Ovary (tissue), 9 donors: ENCODE results near the gene SOHLH1. TPM values are rescaled to one million over a fixed set of nuclear protein-coding genes. Genes with fewer than 3 reads are reported as not detected.

ENCODE experiments used
- DNase-seq, 5 donors: peaks; one replicate each; pipeline ENCODE4 v3.0.0-alpha.2; 2019 to 2020
- H3K27ac ChIP-seq, 2 donors: fragments of 200-600 bp; one replicate each; pipeline versions ENCODE4 v1.5.1 to v1.8.0; 2019 to 2022
- H3K27me3 ChIP-seq: fragments of 200-600 bp; one replicate; pipeline ENCODE4 v1.8.0; 2022
- H3K36me3 ChIP-seq: fragments of 200-600 bp; sonication (generic); one replicate; pipeline ENCODE4 v1.5.1; 2019
- H3K4me1 ChIP-seq: one replicate; pipeline ENCODE4 v1.8.1; 2013; ENCODE audit warnings: mild to moderate bottlenecking, moderate library complexity; ENCODE audit not compliant: insufficient read depth
- H3K4me3 ChIP-seq: fragments of 200-600 bp; sonication (generic); one replicate; pipeline ENCODE4 v1.5.1; 2017
- H3K9me3 ChIP-seq, 2 donors: fragments of 200-600 bp in 1 of 2; sonication (generic) in 1 of 2; one replicate each; pipeline versions ENCODE4 v1.5.1 to v1.8.1; 2013 to 2019; ENCODE audit warnings: mild to moderate bottlenecking in 1 of 2, moderate library complexity in 1 of 2
- EP300 ChIP-seq: sonication (generic); formaldehyde crosslinking; IDR thresholded peaks from one replicate; pipeline ENCODE4 v1.6.1; 2017; ENCODE audit warnings: antibody characterized with exemption
- POLR2A ChIP-seq: fragments of 450-650 bp; IDR thresholded peaks from one replicate; pipeline ENCODE4 v1.6.1; 2017; ENCODE audit warnings: antibody characterized with exemption, mild to moderate bottlenecking, moderate library complexity
- WGBS, 3 donors: extraction: QIAGEN DNeasy Blood & Tissue Kit in 1 of 3; methylation state at CpG; one replicate each; pipeline versions ENCODE4 v1.1.5 to v1.1.7; 2013 to 2017; 5-methylcytosine and 5-hydroxymethylcytosine counted together
- intact Hi-C, 4 donors: fragments of 100-400 bp; cut with DNase I; formaldehyde crosslinking; loops; one replicate each; pipeline versions ENCODE4 v1.11.0 to v1.15.1; 2022 to 2023
- polyA plus RNA-seq, 2 donors: library from polyadenylated mRNA; stranded (reverse); fragments of 200-250 nt in 1 of 2; fragments of 350-450 nt in 1 of 2; fragmentation: Illumina TruSeq in 1 of 2; extraction: RNeasy Lipid Tissue Mini Kit (QIAGEN cat#74804) in 1 of 2; gene quantifications; one replicate each; pipeline ENCODE4 v1.2.3, GENCODE V29; 2013 to 2014
- total RNA-seq, 7 donors: library from RNA; depleted of rRNA in 2 of 7; stranded (reverse); fragments of >200 nt in 2 of 7; fragmentation: NEBNext Ultra II Directional in 3 of 7; extraction: Animal tissue kit (Norgen Biotek cat#: 25700) in 3 of 7; gene quantifications; one replicate each; pipeline versions ENCODE4 v1.1.0 to v1.2.4, GENCODE V29; 2016 to 2023
- TF ChIP-seq, protein P1 (sequence below), 3 donors: fragments of 450-650 bp in 2 of 3; fragments of 200-600 bp in 1 of 3; IDR thresholded peaks; one replicate each; pipeline versions ENCODE4 v1.5.1 to v1.8.0; 2016 to 2022; ENCODE audit warnings: antibody characterized with exemption in 3 of 3, mild to moderate bottlenecking in 1 of 3
- donor health status: DM: no; HTN: no; CAD: no; lungs with moderate emphysema.
- donor health status: DM: no; HTN: no; CAD: no.
- donor health status: Bipolar disorder and iron deficiency.
- donor health status: DM: yes; HTN: yes; CAD: no.
- donor health status: DM: no; HTN: no; CAD: no.
- donor health status: DM: yes; HTN: yes; CAD: no.

Gene SOHLH1
- total and polyA plus RNA-seq, 9 donors, result 0.17 to 0.36 TPM; not detected in 7

DNA sequence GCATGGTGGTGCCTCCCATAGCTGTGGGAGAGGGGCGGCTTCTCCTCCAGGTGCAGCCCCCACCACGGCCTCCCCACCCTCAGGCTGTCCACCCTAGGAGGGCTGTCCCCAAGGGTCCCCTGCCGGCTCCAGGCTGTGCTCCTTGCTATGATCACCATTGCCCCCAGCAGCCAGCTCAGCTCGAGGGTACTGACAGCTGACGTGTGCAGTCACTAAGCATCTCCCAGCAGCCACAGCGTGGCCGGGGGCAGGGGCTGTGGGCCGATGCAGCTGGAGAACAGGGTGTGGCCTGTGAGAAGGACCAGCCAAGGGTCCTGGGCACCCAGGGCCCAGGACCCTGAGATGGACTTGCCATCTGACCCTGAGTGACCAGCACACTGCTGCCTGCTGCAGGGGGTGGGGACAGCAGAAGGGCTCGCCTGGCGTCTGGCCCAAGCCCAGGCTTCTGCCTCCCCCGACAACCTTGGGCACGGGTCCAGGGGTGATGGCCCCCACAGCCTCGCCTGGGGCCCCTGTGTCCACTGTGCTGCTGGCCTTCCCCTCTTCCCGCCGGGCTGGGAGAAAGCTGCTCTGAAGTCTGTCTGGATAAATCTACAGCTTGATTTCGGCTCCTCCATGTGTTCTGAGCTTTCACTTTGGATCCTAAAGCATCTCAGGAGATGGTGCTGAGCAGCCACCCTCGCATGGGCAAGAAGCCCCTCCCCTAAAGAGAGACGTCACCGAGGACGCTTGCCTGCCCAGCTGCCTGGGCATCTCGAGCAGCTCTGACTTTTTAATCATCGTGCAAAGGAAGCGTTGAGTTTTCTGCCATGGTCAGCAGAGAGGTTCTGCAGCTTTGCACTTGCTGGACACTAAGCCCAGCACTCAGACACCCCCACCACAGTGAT, 8.2 kb upstream of the SOHLH1 start:
- peaks cover 22% of the 10 kb centered on the region for H3K4me1 ChIP-seq
- DNase-seq, result peak; percentile 50 to 86 (median 72)
- H3K27ac ChIP-seq, result no peak overlapping the region
- WGBS, 3 donors, result 12 to 21% (median 15%) methylated on average over 22 to 23 of the region's 23 CpGs
- no peak for TF ChIP-seq EP300
- no peaks in the 10 kb centered on the region for H3K36me3 ChIP-seq
- H3K9me3 ChIP-seq, result no peaks in the 10 kb centered on the region
- H3K4me3 ChIP-seq, result no peak overlapping the region
- intact Hi-C loops, result loop anchor here in 3 of 4 donors (10.0 kb wide), 3 partner anchors 103 to 417 kb away; partner anchors contain the start of gene UBAC1 (in 1 of the 3)
- no peaks in the 10 kb centered on the region for H3K27me3 ChIP-seq

DNA sequence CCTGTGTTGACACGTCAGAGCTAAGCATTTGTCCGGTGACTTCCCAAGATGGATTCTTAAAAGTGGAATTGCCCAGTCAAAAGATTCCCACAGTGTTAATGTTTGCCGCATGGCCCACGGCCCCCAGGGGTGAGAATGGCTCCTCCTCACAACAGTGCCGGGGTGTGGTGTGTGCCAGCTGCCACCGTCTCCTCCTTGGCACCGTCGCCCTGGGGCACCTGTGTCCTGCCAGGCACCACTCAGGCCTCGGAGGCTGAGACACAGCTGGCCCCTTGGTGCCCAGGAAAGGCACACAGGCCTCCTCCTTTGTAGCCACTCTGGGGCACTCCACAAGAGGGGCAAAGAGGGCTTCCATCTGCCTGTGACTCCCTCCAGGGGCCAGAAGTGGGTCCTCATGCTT, 7.0 kb upstream of the SOHLH1 start:
- no peaks in the 10 kb centered on the region for H3K36me3 ChIP-seq
- intact Hi-C loops, result loop anchor here in 3 of 4 donors (10.0 kb wide), 3 partner anchors 101 to 419 kb away; partner anchors contain the start of gene UBAC1 (in 1 of the 3)
- H3K4me1 ChIP-seq, result peaks cover 20% of the 10 kb centered on the region
- TF ChIP-seq, protein P1, sequence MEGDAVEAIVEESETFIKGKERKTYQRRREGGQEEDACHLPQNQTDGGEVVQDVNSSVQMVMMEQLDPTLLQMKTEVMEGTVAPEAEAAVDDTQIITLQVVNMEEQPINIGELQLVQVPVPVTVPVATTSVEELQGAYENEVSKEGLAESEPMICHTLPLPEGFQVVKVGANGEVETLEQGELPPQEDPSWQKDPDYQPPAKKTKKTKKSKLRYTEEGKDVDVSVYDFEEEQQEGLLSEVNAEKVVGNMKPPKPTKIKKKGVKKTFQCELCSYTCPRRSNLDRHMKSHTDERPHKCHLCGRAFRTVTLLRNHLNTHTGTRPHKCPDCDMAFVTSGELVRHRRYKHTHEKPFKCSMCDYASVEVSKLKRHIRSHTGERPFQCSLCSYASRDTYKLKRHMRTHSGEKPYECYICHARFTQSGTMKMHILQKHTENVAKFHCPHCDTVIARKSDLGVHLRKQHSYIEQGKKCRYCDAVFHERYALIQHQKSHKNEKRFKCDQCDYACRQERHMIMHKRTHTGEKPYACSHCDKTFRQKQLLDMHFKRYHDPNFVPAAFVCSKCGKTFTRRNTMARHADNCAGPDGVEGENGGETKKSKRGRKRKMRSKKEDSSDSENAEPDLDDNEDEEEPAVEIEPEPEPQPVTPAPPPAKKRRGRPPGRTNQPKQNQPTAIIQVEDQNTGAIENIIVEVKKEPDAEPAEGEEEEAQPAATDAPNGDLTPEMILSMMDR (IDR thresholded peaks at IDR 0.05), result no peak
- no peak for TF ChIP-seq POLR2A
- TF ChIP-seq EP300, result no peak
- 86 to 94% (median 89%) methylated on average over 9 of the region's 9 CpGs for WGBS, 3 donors
- H3K9me3 ChIP-seq, result no peaks in the 10 kb centered on the region
- no peak overlapping the region for H3K27ac ChIP-seq
- H3K4me3 ChIP-seq, result no peak overlapping the region
- DNase-seq, result no peak
- no peaks in the 10 kb centered on the region for H3K27me3 ChIP-seq

DNA sequence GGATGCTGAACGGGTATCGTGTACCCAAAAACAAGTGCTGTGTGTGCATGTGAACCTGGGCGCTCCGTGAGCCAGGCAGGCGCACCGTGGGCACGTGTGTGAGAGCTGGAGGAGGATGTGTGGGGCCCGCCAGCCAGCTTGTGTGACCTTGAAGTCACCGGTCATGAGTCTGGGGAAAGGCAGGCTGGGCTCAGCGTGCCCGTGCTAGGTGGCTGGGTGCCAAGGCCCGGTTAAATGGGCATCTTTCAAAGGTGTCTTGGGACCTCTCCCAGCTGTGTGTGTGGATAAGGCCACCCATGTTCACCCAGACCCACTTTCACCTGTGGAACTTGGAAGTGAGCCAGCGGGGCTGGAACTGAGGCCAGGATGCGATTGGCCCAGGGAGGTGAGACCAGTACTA, 6.1 kb upstream of the SOHLH1 start:
- 42 to 56% (median 51%) methylated on average over 14 of the region's 14 CpGs for WGBS, 3 donors
- intact Hi-C loops, result loop anchor here in 3 of 4 donors (10.0 kb wide), 3 partner anchors 101 to 419 kb away; partner anchors contain the start of gene UBAC1 (in 1 of the 3)
- Histone ChIP-seq H3K36me3 (no peaks in the 10 kb centered on the region), H3K27ac (peak overlapping the region in 1 of 2 donors; percentile 42), H3K27me3 (no peaks in the 10 kb centered on the region), H3K4me1 (peaks cover 20% of the 10 kb centered on the region), H3K4me3 (no peak overlapping the region), H3K9me3 (no peaks in the 10 kb centered on the region)
- no peak for TF ChIP-seq POLR2A
- TF ChIP-seq, protein P1 (IDR thresholded peaks at IDR 0.05), result no peak
- TF ChIP-seq EP300, result no peak
- DNase-seq, result peak in 2 of 5 donors; percentile 51 to 64

DNA sequence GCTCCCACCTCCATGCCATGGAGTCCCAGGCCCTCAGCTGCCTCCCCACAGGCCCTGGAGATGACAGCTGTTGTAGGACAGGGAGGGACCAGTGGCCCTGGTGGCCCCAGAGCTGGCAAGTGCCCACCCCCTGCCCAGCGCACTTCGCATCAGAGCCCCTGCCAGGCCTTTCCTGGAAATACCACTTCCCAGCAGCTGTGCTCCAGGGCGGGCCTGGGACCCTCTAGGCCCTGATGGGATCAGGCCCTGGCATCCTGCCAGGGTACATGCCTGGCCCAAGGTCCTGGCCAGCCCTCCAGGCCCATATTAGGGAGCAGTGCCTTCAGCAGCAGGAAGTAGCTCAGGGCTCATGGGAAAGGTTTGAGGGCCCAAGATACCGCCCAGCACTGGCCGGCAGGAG, 5.2 kb upstream of the SOHLH1 start:
- Histone ChIP-seq H3K9me3 (no peaks in the 10 kb centered on the region), H3K4me3 (no peak overlapping the region), H3K27me3 (no peaks in the 10 kb centered on the region), H3K36me3 (no peaks in the 10 kb centered on the region), H3K4me1 (peaks cover 20% of the 10 kb centered on the region), H3K27ac (peak overlapping the region in 1 of 2 donors; percentile 42)
- intact Hi-C loops, result loop anchor here in 3 of 4 donors (5.0 to 10.0 kb wide), 5 partner anchors 97 to 420 kb away; partner anchors contain the start of gene UBAC1 (in 1 of the 3)
- WGBS, 3 donors, result 45 to 61% (median 50%) methylated on average over 2 to 5 of the region's 5 CpGs
- TF ChIP-seq, protein P1 (IDR thresholded peaks at IDR 0.05), result no peak
- TF ChIP-seq EP300 (no peak), POLR2A (no peak)
- DNase-seq, result peak; percentile 40 to 86 (median 63)
